ENCODE measurements around the gene PARP1. TPM values are rescaled to one million over a fixed set of nuclear protein-coding genes. Genes with fewer than 3 reads are reported as not detected.

PARP1 gene
- total RNA-seq, 2 experiments from 2014 or later, result 532 to 594 TPM

DNA sequence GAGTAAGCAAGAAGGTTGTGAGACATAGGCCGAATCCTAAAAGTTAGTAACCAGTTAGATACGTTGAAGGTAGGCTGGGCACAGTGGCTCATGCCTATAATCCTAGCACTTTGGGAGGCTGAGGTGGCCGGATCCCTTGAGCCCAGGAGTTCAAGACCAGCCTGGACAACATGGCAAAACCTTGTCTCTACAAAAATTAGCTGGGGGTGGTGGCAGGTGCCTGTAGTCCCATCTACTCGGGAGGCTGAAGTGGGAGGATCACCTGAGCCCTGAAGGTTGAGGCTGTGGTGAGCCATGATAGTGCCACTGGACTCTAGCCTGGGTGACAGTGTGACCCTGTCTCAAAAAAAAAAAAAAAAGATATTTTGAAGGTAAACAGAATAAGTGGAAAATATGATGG, 1.5 kb upstream of the PARP1 start:
- no peaks in the 10 kb centered on the region for H3K9me3 ChIP-seq (ENCODE audit: low read length)
- no peak for TF ChIP-seq EZH2phosphoT487 (IDR thresholded peaks at IDR 0.05; ENCODE audit: borderline replicate concordance, low read depth, low read length)
- DNase-seq (ENCODE audit: low spot score), result no peak
- peaks cover 35% of the 10 kb centered on the region for H3K4me1 ChIP-seq (ENCODE audit: insufficient read depth, low read length, poor library complexity, severe bottlenecking)
- peaks cover 34% of the 10 kb centered on the region for H3K79me2 ChIP-seq (ENCODE audit: insufficient read depth, low read depth, low read length)
- no peaks in the 10 kb centered on the region for H3K9me2 ChIP-seq (ENCODE audit: insufficient read depth, low read length)
- no peak overlapping the region for H3K27ac ChIP-seq (ENCODE audit: low read depth, low read length, poor library complexity, severe bottlenecking)
- intact Hi-C loops (cut with micrococcal nuclease; ENCODE audit: unreplicated experiment), result loop anchor here (2.0 to 5.0 kb wide), 4 partner anchors 27 to 347 kb away; partner anchors contain the start of genes H3-3A and ITPKB
- POLR2A ChIA-PET, result interaction anchor here (0.8 to 8.0 kb wide), 11 partner anchors 7 to 208 kb away, joined by 3 to 106 read pairs (median 7); partner anchors contain the start of gene LIN9
- no peak overlapping the region for H2AFZ ChIP-seq (ENCODE audit: low read length)
- H3K4me2 ChIP-seq (ENCODE audit: low read length), result peak overlapping the region; percentile 79; the same call in 1 of the 2 replicates
- CTCF ChIA-PET (ENCODE audit: unreplicated experiment), result interaction anchor here (0.9 to 2.0 kb wide), 3 partner anchors 7 to 36 kb away, joined by 3 to 11 read pairs (median 3); no protein-coding TSS in a partner anchor
- peaks cover 27% of the 10 kb centered on the region for H3K36me3 ChIP-seq (ENCODE audit: insufficient read depth, low read length)
- no TSS peak for BruUV-seq (replicated peaks)
- H4K20me1 ChIP-seq (ENCODE audit: insufficient read depth, low read length), result peaks cover 22% of the 10 kb centered on the region
- no peak overlapping the region for H3K4me3 ChIP-seq (ENCODE audit: low read depth, low read length, poor library complexity, severe bottlenecking)

DNA sequence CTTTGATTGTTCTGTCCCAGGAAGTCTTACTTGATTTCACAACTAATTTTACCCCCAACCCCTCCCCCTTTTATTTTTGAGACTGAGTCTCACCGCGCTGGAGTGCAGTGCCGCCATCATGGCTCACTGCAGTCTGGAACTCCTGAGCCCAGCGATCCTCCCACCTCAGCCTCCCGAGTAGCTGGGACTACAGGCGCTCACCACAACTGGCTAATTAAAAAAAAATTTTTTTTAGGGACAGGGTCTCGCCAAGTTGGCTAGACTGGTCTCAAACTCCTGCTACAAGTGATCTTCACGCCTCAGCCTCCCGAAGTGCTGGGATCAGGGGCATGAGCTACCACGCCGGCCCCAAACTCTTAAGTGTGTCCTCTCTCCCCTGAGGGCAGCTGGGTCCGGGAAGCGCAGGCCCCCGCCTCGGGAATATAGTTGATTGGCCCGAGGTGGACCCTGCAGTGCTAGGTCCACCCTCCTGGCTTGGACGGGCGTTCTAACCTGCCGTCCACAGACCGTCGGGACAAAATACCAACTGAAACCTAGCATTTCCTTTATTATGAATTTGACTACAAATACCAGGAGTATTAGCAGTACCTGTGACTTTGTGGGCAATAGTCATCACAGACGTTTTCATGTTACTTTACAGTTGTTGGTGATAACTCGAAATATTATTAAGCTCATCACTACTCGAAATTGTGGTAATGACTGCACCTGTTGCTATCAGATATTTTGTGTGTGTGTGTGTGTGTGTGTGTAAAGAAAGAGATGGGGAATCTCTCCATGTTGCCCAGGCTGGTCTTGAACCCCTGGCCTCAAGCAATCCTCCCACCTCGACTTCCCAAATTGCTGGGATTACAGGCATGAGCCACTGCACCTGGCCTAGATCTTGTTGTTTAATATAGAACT, 642 bp upstream of the PARP1 start:
- intact Hi-C loops (cut with micrococcal nuclease; ENCODE audit: unreplicated experiment), result loop anchor here (1.0 to 5.0 kb wide), 5 partner anchors 28 to 346 kb away; partner anchors contain the start of genes H3-3A and ITPKB
- Histone ChIP-seq H3K9me3 (ENCODE audit: low read length) (no peaks in the 10 kb centered on the region), H4K20me1 (ENCODE audit: insufficient read depth, low read length) (peaks cover 30% of the 10 kb centered on the region), H3K4me3 (ENCODE audit: low read depth, low read length, poor library complexity, severe bottlenecking) (peak overlapping the region; percentile 91), H3K4me1 (ENCODE audit: insufficient read depth, low read length, poor library complexity, severe bottlenecking) (peaks cover 42% of the 10 kb centered on the region), H3K79me2 (ENCODE audit: insufficient read depth, low read depth, low read length) (peaks cover 42% of the 10 kb centered on the region), H3K4me2 (ENCODE audit: low read length) (peak overlapping the region; percentile 79), H3K27ac (ENCODE audit: low read depth, low read length, poor library complexity, severe bottlenecking) (peak overlapping the region; percentile 91), H3K36me3 (ENCODE audit: insufficient read depth, low read length) (peaks cover 35% of the 10 kb centered on the region), H3K9me2 (ENCODE audit: insufficient read depth, low read length) (no peaks in the 10 kb centered on the region), H2AFZ (ENCODE audit: low read length) (peak overlapping the region; percentile 25; the same call in 1 of the 2 replicates)
- ChIA-PET POLR2A (interaction anchor here (0.5 to 8.0 kb wide), 27 partner anchors 8 to 323 kb away, joined by 3 to 106 read pairs (median 5); partner anchors contain the start of gene LIN9), CTCF (ENCODE audit: unreplicated experiment) (interaction anchor here (0.6 to 2.0 kb wide), 9 partner anchors 8 to 982 kb away, joined by 3 to 11 read pairs (median 3); no protein-coding TSS in a partner anchor)
- TF ChIP-seq, protein P1, sequence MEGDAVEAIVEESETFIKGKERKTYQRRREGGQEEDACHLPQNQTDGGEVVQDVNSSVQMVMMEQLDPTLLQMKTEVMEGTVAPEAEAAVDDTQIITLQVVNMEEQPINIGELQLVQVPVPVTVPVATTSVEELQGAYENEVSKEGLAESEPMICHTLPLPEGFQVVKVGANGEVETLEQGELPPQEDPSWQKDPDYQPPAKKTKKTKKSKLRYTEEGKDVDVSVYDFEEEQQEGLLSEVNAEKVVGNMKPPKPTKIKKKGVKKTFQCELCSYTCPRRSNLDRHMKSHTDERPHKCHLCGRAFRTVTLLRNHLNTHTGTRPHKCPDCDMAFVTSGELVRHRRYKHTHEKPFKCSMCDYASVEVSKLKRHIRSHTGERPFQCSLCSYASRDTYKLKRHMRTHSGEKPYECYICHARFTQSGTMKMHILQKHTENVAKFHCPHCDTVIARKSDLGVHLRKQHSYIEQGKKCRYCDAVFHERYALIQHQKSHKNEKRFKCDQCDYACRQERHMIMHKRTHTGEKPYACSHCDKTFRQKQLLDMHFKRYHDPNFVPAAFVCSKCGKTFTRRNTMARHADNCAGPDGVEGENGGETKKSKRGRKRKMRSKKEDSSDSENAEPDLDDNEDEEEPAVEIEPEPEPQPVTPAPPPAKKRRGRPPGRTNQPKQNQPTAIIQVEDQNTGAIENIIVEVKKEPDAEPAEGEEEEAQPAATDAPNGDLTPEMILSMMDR (conservative IDR thresholded peaks at IDR 0.05; ENCODE audit: low read length), result no peak; the same call in 1 of the 2 replicates
- TF ChIP-seq EZH2phosphoT487 (IDR thresholded peaks at IDR 0.05; ENCODE audit: borderline replicate concordance, low read depth, low read length), result no peak
- BruUV-seq (replicated peaks), result TSS peak; percentile 94
- DNase-seq (ENCODE audit: low spot score), result no peak

DNA sequence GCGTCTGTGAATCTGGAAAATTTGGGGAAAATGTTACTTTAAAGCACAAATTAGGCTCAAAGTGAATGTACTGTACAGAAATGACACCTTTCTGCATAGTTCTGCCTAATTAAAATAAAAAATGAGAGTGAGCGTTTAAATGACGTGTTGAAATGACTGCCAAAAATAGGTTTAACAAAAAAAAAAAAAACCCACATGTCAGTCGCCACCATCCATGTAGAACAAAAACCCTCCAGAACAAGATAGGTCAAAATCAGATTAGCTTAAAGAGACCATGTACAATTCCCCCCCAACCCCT, 745 bp downstream of the PARP1 start:
- H3K27ac ChIP-seq (ENCODE audit: low read depth, low read length, poor library complexity, severe bottlenecking), result peak overlapping the region; percentile 91
- peaks cover 56% of the 10 kb centered on the region for H3K79me2 ChIP-seq (ENCODE audit: insufficient read depth, low read depth, low read length)
- peaks cover 49% of the 10 kb centered on the region for H3K36me3 ChIP-seq (ENCODE audit: insufficient read depth, low read length)
- intact Hi-C loops (cut with micrococcal nuclease; ENCODE audit: unreplicated experiment), result loop anchor here (1.0 to 5.0 kb wide), 6 partner anchors 53 to 345 kb away; partner anchors contain the start of genes H3-3A and ITPKB
- peak overlapping the region; percentile 98 for H3K4me2 ChIP-seq (ENCODE audit: low read length)
- H3K4me1 ChIP-seq (ENCODE audit: insufficient read depth, low read length, poor library complexity, severe bottlenecking), result peaks cover 47% of the 10 kb centered on the region
- TF ChIP-seq, protein P1 (conservative IDR thresholded peaks at IDR 0.05; ENCODE audit: low read length), result no peak
- no peak for TF ChIP-seq EZH2phosphoT487 (IDR thresholded peaks at IDR 0.05; ENCODE audit: borderline replicate concordance, low read depth, low read length)
- H2AFZ ChIP-seq (ENCODE audit: low read length), result no peak overlapping the region
- peak overlapping the region; percentile 91 for H3K4me3 ChIP-seq (ENCODE audit: low read depth, low read length, poor library complexity, severe bottlenecking)
- H3K9me3 ChIP-seq (ENCODE audit: low read length), result no peaks in the 10 kb centered on the region
- peaks cover 36% of the 10 kb centered on the region for H4K20me1 ChIP-seq (ENCODE audit: insufficient read depth, low read length)
- POLR2A ChIA-PET, result interaction anchor here (0.5 to 8.0 kb wide), 21 partner anchors 10 to 284 kb away, joined by 3 to 106 read pairs (median 5); partner anchors contain the start of gene LIN9
- DNase-seq (ENCODE audit: low spot score), result no peak
- CTCF ChIA-PET (ENCODE audit: unreplicated experiment), result interaction anchor here (1.0 to 2.0 kb wide), 3 partner anchors 38 to 223 kb away, joined by 3 to 11 read pairs (median 3); no protein-coding TSS in a partner anchor
- BruUV-seq (replicated peaks), result TSS peak; percentile 80
- no peaks in the 10 kb centered on the region for H3K9me2 ChIP-seq (ENCODE audit: insufficient read depth, low read length)
